WTC11 (cell line): ENCODE measurements around the gene AHCYL1. TPM values are rescaled to one million over a fixed set of nuclear protein-coding genes. Genes with fewer than 3 reads are reported as not detected.

Source experiments
- ATAC-seq: fragments of 200-7000 bp; cut with Tn5 transposase; 2 replicates; pipeline ENCODE4 v1.10.0; 2021; ENCODE audit warnings: mild to moderate bottlenecking, moderate library complexity
- CTCF ChIA-PET: fragments of 300-600 bp; sonication (Branson Sonifier 250); formaldehyde crosslinking; loops from one replicate; lab custom pipeline; 2021; ENCODE audit warnings: antibody characterized with exemption; lab: Charles Lee
- POLR2A ChIA-PET: fragments of 350-600 bp; sonication (Branson Sonifier 250); formaldehyde crosslinking; loops from one replicate; lab custom pipeline; 2021; ENCODE audit warnings: antibody characterized with exemption; lab: Charles Lee
- DNase-seq: peaks from one replicate; pipeline ENCODE4 v3.0.0; 2021; ENCODE audit warnings: low spot score
- H3K27ac Mint-ChIP-seq: 2 replicates; pipeline ENCODE4 v1.8.0; 2021; ENCODE audit warnings: mixed read lengths
- H3K27me3 Mint-ChIP-seq: 2 replicates; pipeline ENCODE4 v1.8.0; 2021; ENCODE audit warnings: low read depth, mild to moderate bottlenecking, moderate library complexity, mixed read lengths
- H3K36me3 Mint-ChIP-seq: 2 replicates; pipeline ENCODE4 v1.8.0; 2021; ENCODE audit warnings: mixed read lengths
- H3K4me1 Mint-ChIP-seq: 2 replicates; pipeline ENCODE4 v1.8.0; 2022; ENCODE audit warnings: mixed read lengths
- H3K4me3 Mint-ChIP-seq: 2 replicates; pipeline ENCODE4 v1.8.0; 2021; ENCODE audit warnings: mild to moderate bottlenecking, moderate library complexity, mixed read lengths
- H3K9me3 Mint-ChIP-seq: 2 replicates; pipeline ENCODE4 v1.8.0; 2021; ENCODE audit warnings: mixed read lengths
- ATF1 ChIP-seq: sonication (generic); formaldehyde crosslinking; IDR thresholded peaks from 2 replicates; pipeline ENCODE4 v1.8.1; 2023; ENCODE audit warnings: mild to moderate bottlenecking, moderate library complexity, missing genetic modification reagents
- CBFB ChIP-seq: sonication (generic); formaldehyde crosslinking; IDR thresholded peaks from 2 replicates; pipeline ENCODE4 v1.8.1; 2022; ENCODE audit warnings: mild to moderate bottlenecking, low read depth, missing genetic modification reagents
- ELF4 ChIP-seq: sonication (generic); formaldehyde crosslinking; IDR thresholded peaks from 2 replicates; pipeline ENCODE4 v1.8.1; 2022; ENCODE audit warnings: low read depth, mild to moderate bottlenecking, moderate library complexity, missing genetic modification reagents
- FOXP1 ChIP-seq: sonication (generic); formaldehyde crosslinking; IDR thresholded peaks from 2 replicates; pipeline ENCODE4 v1.8.0; 2022; ENCODE audit warnings: missing genetic modification reagents, mild to moderate bottlenecking, moderate library complexity, borderline replicate concordance
- GABPB1 ChIP-seq: sonication (generic); formaldehyde crosslinking; IDR thresholded peaks from 2 replicates; pipeline ENCODE4 v1.8.1; 2023; ENCODE audit warnings: mild to moderate bottlenecking, missing genetic modification reagents
- GTF2I ChIP-seq: fragments of 250-450 bp; sonication (Bioruptor Pico); conservative IDR thresholded peaks from 2 replicates; pipeline ENCODE4 v1.4.0; 2021; ENCODE audit warnings: mild to moderate bottlenecking
- HMGA2 ChIP-seq: fragments of 250-450 bp; sonication (Bioruptor Pico); IDR thresholded peaks from 2 replicates; pipeline ENCODE4 v1.4.0; 2021; ENCODE audit warnings: mild to moderate bottlenecking, moderate library complexity
- IRF2 ChIP-seq: sonication (generic); formaldehyde crosslinking; IDR thresholded peaks from 2 replicates; pipeline ENCODE4 v1.8.0; 2022; ENCODE audit warnings: low read depth, missing genetic modification reagents, borderline replicate concordance
- MXD4 ChIP-seq: fragments of 250-450 bp; sonication (Bioruptor Pico); IDR thresholded peaks from 2 replicates; pipeline ENCODE4 v1.8.0; 2021; ENCODE audit warnings: mild to moderate bottlenecking, moderate library complexity, borderline replicate concordance
- NFYB ChIP-seq: sonication (generic); formaldehyde crosslinking; conservative IDR thresholded peaks from 2 replicates; pipeline ENCODE4 v1.8.0; 2022; ENCODE audit warnings: low read depth, missing genetic modification reagents
- NR2C2 ChIP-seq: sonication (generic); formaldehyde crosslinking; IDR thresholded peaks from 2 replicates; pipeline ENCODE4 v1.8.0; 2022; ENCODE audit warnings: mild to moderate bottlenecking, missing genetic modification reagents
- TCF7 ChIP-seq: sonication (generic); formaldehyde crosslinking; IDR thresholded peaks from 2 replicates; pipeline ENCODE4 v1.8.0; 2022; ENCODE audit warnings: mild to moderate bottlenecking, low read depth, missing genetic modification reagents, moderate library complexity
- TEAD1 ChIP-seq: sonication (generic); formaldehyde crosslinking; IDR thresholded peaks from 2 replicates; pipeline ENCODE4 v1.8.0; 2022; ENCODE audit warnings: mild to moderate bottlenecking, missing genetic modification reagents
- TEAD4 ChIP-seq: sonication (generic); formaldehyde crosslinking; IDR thresholded peaks from 2 replicates; pipeline ENCODE4 v1.8.0; 2022; ENCODE audit warnings: mild to moderate bottlenecking, missing genetic modification reagents
- TP53 ChIP-seq: sonication (generic); formaldehyde crosslinking; IDR thresholded peaks from 2 replicates; pipeline ENCODE4 v1.8.1; 2023; ENCODE audit warnings: mild to moderate bottlenecking, missing genetic modification reagents
- ZBTB21 ChIP-seq: sonication (generic); formaldehyde crosslinking; IDR thresholded peaks from 2 replicates; pipeline ENCODE4 v1.8.1; 2023; ENCODE audit warnings: mild to moderate bottlenecking, missing genetic modification reagents, borderline replicate concordance
- ZBTB43 ChIP-seq: sonication (generic); formaldehyde crosslinking; IDR thresholded peaks from 2 replicates; pipeline ENCODE4 v1.8.1; 2023; ENCODE audit warnings: mild to moderate bottlenecking, missing genetic modification reagents
- ZNF138 ChIP-seq: sonication (generic); formaldehyde crosslinking; conservative IDR thresholded peaks from 2 replicates; pipeline ENCODE4 v1.8.1; 2022; ENCODE audit warnings: mild to moderate bottlenecking, moderate library complexity, missing genetic modification reagents
- ZNF281 ChIP-seq: sonication (generic); formaldehyde crosslinking; IDR thresholded peaks from 2 replicates; pipeline ENCODE4 v1.8.0; 2023; ENCODE audit warnings: mild to moderate bottlenecking, missing genetic modification reagents
- ZNF396 ChIP-seq: fragments of 250-450 bp; sonication (Bioruptor Pico); IDR thresholded peaks from 2 replicates; pipeline ENCODE4 v1.8.0; 2021; ENCODE audit warnings: mild to moderate bottlenecking, moderate library complexity, borderline replicate concordance
- ZNF416 ChIP-seq: fragments of 250-450 bp; sonication (Bioruptor Pico); IDR thresholded peaks from 2 replicates; pipeline ENCODE4 v1.9.0; 2021; ENCODE audit warnings: mild to moderate bottlenecking, inconsistent platforms
- ZNF423 ChIP-seq: fragments of 250-450 bp; sonication (Bioruptor Pico); IDR thresholded peaks from 2 replicates; pipeline ENCODE4 v2.1.2; 2022; ENCODE audit warnings: mild to moderate bottlenecking, moderate library complexity
- ZNF671 ChIP-seq: fragments of 250-450 bp; sonication (Bioruptor Pico); IDR thresholded peaks from 2 replicates; pipeline ENCODE4 v1.8.0; 2021; ENCODE audit warnings: mild to moderate bottlenecking
- total RNA-seq: library from RNA; stranded (reverse); gene quantifications from 3 replicates; pipeline ENCODE4 v1.2.3, GENCODE V29; 2021
- TF ChIP-seq, protein P1 (sequence below): fragments of 250-450 bp; sonication (Bioruptor Pico); conservative IDR thresholded peaks from 2 replicates; pipeline ENCODE4 v1.9.0; 2021; ENCODE audit warnings: mild to moderate bottlenecking
- TF ChIP-seq, protein P2 (sequence below): sonication (generic); formaldehyde crosslinking; IDR thresholded peaks from 2 replicates; pipeline ENCODE4 v1.8.1; 2022; ENCODE audit warnings: missing genetic modification reagents, borderline replicate concordance
- TF ChIP-seq, protein P3 (sequence below): sonication (generic); formaldehyde crosslinking; IDR thresholded peaks from 2 replicates; pipeline ENCODE4 v1.8.0; 2023; ENCODE audit warnings: missing genetic modification reagents

AHCYL1 gene
- total RNA-seq, 1 experiment from 2014 or later: 92.1 TPM

- ChIA-PET CTCF (interaction anchor here (1.2 to 2.7 kb wide), 4 partner anchors 13 to 86 kb away, joined by 4 to 16 read pairs (median 5); partner anchors contain the start of gene AHCYL1), POLR2A (no interaction called here)
- ATAC-seq (no peak), DNase-seq (no peak)
- Mint-ChIP-seq H3K27ac (no peak overlapping the region), H3K9me3 (no peaks in the 10 kb centered on the region), H3K36me3 (peaks cover 6% of the 10 kb centered on the region), H3K27me3 (no peaks in the 10 kb centered on the region), H3K4me1 (peaks cover 15% of the 10 kb centered on the region), H3K4me3 (no peak overlapping the region)
- TF ChIP-seq ZNF396 (CRISPR knock-in tag): no peak
- no peak for TF ChIP-seq ZBTB43 (CRISPR knock-in tag)
- TF ChIP-seq GTF2I (CRISPR knock-in tag): no peak
- no peak for TF ChIP-seq GABPB1
- no peak for TF ChIP-seq ZNF423 (CRISPR knock-in tag)
- TF ChIP-seq MXD4 (CRISPR knock-in tag): no peak
- TF ChIP-seq ZBTB21: no peak
- TF ChIP-seq, protein P1, sequence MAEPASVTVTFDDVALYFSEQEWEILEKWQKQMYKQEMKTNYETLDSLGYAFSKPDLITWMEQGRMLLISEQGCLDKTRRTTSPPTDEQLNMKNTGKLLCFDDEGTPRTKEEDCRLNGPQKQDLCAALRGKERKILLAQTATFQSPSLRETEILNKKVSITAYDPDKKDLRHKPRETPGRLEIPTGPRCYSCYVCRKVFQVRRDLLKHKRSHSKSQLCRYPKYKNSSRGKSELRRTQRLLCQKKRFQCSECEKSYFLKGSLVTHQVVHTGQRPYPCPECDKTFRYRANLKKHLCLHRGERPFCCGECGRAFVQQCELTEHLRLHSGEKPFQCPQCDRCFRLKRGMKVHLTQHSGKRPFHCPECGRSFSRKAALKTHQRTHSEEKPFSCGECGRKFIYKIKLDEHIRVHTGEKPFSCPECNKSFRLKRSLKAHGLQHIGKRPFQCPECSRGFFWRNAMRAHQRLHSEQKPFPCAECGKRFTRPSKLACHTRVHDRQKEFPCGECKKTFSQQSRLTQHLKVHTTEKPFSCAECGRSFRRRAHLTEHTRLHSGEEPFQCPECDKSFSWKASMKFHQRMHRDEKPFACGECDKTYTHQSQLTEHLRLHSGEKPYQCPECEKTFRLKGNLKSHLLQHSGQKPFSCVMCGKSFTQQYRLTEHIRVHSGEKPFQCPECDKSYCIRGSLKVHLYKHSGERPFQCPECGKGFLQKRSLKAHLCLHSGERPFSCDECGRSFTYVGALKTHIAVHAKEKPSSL: no peak
- no peak for TF ChIP-seq TEAD4 (CRISPR knock-in tag)
- no peak for TF ChIP-seq ZNF138
- no peak for TF ChIP-seq TP53
- TF ChIP-seq HMGA2: no peak
- TF ChIP-seq FOXP1 (CRISPR knock-in tag): no peak
- TF ChIP-seq ZNF671 (CRISPR knock-in tag): no peak
- TF ChIP-seq, protein P2, sequence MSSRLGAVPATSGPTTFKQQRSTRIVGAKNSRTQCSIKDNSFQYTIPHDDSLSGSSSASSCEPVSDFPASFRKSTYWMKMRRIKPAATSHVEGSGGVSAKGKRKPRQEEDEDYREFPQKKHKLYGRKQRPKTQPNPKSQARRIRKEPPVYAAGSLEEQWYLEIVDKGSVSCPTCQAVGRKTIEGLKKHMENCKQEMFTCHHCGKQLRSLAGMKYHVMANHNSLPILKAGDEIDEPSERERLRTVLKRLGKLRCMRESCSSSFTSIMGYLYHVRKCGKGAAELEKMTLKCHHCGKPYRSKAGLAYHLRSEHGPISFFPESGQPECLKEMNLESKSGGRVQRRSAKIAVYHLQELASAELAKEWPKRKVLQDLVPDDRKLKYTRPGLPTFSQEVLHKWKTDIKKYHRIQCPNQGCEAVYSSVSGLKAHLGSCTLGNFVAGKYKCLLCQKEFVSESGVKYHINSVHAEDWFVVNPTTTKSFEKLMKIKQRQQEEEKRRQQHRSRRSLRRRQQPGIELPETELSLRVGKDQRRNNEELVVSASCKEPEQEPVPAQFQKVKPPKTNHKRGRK: no peak
- TF ChIP-seq TCF7 (CRISPR knock-in tag): no peak
- TF ChIP-seq ZNF281: no peak
- TF ChIP-seq ELF4: no peak
- no peak for TF ChIP-seq IRF2
These were observed 13.3 kb downstream of the AHCYL1 start for GRCh38 chr1:109997867-109998229.

GRCh38 chr1:110002695-110003094 is 18.1 kb downstream of the AHCYL1 start:
- peaks cover 61% of the 10 kb centered on the region for H3K4me1 Mint-ChIP-seq
- peak overlapping the region; percentile 72 for H3K27ac Mint-ChIP-seq
- no peak overlapping the region for H3K4me3 Mint-ChIP-seq
- TF ChIP-seq TEAD4 (CRISPR knock-in tag) (no peak), ATF1 (CRISPR knock-in tag) (no peak), GABPB1 (no peak), TEAD1 (CRISPR knock-in tag) (no peak), NFYB (CRISPR knock-in tag) (no peak), ZNF416 (CRISPR knock-in tag) (no peak), HMGA2 (no peak), IRF2 (no peak), NR2C2 (CRISPR knock-in tag) (no peak), CBFB (CRISPR knock-in tag) (no peak), ZNF396 (CRISPR knock-in tag) (no peak)
- TF ChIP-seq, protein P3, sequence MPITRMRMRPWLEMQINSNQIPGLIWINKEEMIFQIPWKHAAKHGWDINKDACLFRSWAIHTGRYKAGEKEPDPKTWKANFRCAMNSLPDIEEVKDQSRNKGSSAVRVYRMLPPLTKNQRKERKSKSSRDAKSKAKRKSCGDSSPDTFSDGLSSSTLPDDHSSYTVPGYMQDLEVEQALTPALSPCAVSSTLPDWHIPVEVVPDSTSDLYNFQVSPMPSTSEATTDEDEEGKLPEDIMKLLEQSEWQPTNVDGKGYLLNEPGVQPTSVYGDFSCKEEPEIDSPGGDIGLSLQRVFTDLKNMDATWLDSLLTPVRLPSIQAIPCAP (CRISPR knock-in tag): no peak
- no peaks in the 10 kb centered on the region for H3K27me3 Mint-ChIP-seq
- ATAC-seq (no peak), DNase-seq (no peak)
- no peaks in the 10 kb centered on the region for H3K9me3 Mint-ChIP-seq
- CTCF ChIA-PET: interaction anchor here (1.3 kb wide), 1 partner anchor 363 kb away, joined by 3 read pairs; no protein-coding TSS in a partner anchor
- H3K36me3 Mint-ChIP-seq: no peaks in the 10 kb centered on the region
- POLR2A ChIA-PET: no interaction called here
